Ramos (cell line): ENCODE data around the gene NOL7.

Source experiments
- in situ Hi-C: fragments of 300-500 bp; cut with MboI; formaldehyde crosslinking; loops from one replicate; pipeline ENCODE4 v1.14.3; 2022; ENCODE audit warnings: low sequenced_read_pairs; ENCODE audit not compliant: unreplicated experiment

Gene NOL7

DNA sequence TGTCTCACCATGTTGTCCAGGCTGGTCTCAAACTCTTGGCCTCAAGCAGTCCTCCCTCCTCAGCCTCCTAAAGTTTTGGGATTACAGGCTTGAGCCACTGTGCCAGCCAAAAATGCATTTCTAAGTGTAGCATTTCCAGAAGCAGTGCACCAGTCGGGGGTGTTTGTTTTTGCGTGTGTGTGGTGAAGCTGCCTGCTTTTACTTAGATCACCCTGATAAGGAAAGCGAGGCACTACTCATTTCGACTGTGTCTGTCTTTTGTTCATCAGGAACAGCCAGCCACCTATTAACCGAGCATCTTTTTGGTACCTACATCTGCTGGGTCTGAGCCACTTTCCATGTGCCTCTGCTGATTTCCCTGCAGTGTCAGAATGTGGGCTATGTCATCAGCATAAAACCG, 22.0 kb upstream of the NOL7 start:
- in situ Hi-C loops: no loop called here

GRCh38 chr6:13593720-13594119, 21.4 kb upstream of the NOL7 start:
- in situ Hi-C loops: no loop called here

- in situ Hi-C loops: no loop called here
Observed at GRCh38 chr6:13597073-13597472, 18.1 kb upstream of the NOL7 start.

DNA sequence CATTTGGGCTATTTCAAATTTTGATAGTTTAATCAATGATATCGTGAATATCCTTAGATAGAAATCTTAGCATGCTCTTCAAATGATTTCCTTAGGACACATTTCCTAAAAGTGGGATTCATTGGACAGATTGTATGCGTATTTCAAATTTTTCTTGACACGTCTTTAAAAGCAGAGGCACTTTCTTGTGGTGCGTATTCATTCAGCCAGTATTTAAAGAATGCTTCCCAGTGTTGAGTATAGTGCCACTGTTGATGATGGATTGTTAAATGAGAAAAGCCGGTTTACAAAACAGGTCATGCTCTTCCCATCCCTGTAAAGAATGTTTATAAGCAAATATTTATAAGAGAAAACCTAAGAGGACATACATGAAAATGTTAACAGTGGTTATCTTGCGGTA, 15.1 kb upstream of the NOL7 start:
- in situ Hi-C loops: no loop called here

DNA sequence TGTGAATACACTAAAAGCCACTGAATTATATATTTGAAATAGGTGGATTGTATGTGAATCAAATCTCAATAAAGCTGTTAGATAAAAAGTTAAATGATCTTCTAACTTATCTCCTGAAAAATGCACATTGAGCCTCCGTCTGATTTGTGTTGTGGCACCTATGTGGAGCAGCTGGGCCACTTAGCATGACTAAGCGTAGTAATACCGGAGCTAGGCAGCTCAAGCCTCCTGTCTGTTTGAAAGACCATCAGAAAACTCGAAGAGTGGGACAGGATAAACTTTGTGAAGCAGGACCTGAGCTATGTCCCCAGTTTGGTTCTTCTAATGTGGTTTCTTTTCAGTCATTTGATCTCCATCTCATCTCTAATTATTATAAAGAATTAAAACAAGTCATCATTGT, 11.0 kb upstream of the NOL7 start:
- in situ Hi-C loops: no loop called here

DNA sequence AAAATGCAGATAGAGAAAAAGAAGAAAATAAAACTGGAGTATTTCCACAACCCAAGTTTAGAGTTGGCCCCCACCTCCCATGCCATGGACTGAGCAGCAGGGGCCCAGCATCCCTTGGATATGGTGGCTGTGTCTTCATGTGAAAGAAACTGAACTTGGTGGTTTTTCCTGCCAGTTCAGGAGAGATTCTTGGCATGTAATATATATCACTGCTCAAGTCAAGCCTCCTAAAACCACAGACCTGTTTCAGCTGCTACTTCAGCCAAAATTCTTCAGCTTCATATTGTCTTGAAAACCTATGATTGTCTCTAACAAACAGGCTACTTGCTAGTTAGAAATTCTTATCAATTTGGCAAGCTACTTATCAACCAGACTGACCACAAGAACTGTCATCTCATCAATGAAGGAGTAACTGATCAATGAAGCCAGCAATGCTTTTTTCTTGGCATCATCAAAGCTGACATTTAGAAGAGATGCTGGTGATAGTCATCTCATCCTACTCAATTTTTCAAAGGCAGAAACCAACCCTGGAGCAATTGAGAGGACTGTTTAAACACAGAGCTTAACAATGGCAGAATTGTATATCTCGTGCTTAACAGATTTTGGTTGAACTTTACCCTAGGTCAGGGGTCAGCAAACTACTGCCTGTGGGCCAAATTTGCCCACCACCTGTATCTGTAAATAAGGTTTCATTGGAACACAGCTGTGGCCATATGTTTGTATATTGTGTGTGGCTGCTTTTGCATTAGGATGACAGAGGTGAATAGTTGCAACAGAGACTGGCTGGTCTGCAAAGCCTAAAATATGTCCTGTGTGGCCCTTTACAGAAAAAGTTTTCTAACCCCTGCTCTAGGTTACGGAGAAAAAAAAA, 10.4 kb upstream of the NOL7 start:
- in situ Hi-C loops: no loop called here

GRCh38 chr6:13605634-13606033, 9.5 kb upstream of the NOL7 start:
- in situ Hi-C loops: no loop called here

DNA sequence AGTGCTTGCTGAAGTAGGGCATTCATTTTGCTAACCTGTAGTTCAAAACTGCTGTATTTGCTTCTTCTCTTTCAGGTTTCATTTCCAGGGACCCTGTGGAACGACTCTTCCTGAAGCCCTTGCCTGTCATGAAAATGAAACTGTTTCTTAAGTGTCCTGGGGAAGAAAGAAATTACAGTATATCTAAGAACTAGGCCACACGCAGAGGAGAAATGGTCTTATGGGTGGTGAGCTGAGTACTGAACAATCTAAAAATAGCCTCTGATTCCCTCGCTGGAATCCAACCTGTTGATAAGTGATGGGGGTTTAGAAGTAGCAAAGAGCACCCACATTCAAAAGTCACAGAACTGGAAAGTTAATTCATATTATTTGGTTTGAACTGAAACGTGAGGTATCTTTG, 3.4 kb upstream of the NOL7 start:
- in situ Hi-C loops: no loop called here

- in situ Hi-C loops: no loop called here
Observed at GRCh38 chr6:13613029-13613594, 2.0 kb upstream of the NOL7 start.

- in situ Hi-C loops: no loop called here
Observed at GRCh38 chr6:13614126-13614925, 809 bp upstream of the NOL7 start.

DNA sequence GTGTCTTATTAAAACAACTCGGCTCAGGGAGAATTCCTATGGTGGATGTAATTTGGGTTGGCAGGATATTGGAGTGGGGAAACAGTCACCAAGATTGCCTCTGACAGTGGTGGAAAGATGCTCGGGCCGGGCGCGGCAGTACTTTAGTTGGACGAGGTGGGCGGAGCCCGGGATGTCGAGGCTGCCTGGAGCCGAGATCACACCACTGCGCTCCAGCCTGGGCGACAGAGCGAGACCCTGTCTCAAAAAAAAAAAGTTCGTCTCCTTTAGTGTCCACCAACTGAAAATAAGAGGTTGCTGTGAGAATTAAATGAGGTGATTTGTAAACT, 621 bp downstream of the NOL7 start:
- in situ Hi-C loops: no loop called here

- in situ Hi-C loops: no loop called here
Observed at GRCh38 chr6:13617066-13617465, 1.9 kb downstream of the NOL7 start.

- in situ Hi-C loops: no loop called here
Observed at GRCh38 chr6:13624871-13625288, 9.7 kb downstream of the NOL7 start.

DNA sequence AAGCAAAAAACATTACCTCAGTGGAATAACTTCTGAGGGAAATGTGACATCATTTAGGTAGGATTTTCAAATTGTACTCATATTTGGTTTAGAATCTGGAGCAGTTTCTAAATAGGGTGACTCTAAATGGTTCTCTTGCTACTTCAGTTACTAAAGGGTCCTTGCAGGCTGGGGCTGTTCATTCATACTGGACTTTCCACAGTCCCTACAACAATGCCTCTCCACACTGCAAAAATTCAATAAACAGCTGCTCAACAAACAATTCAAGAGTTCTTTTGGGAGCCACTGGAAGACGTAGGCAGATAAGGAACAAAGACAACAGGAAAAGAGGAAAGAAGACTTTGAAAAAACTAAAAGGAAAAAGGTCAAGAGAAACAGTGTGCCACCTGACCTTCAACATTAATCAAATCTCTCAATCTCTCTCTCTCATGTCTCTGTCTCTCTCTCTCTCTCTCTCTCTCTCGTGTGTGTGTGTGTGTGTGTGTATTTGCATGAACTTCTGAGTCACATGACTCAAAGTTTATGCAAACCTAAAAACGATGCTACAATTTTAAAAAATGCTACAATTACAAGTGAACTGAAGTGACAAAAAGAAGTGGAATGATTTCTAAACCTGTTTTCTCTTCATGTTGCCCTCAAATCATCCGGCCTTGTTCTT, 14.5 kb downstream of the NOL7 start:
- in situ Hi-C loops: no loop called here

DNA sequence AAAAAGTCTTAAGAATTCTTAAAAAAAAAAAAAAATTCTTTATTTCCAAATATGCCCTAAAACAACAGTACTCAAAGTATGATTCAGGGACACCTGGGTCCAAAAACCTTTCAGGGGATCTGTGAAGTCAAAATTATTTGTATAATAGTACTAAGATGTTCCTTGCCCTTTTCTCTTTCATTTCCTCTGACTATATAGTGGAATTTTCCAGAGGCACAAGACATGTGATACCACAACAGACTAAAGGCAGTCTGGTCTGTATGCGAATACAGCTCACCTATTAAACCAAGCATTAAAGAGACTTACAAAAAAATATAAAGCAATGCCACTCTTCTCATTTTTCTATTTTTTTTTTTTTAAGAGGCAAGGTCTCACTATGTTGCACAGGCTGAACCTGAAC, 15.4 kb downstream of the NOL7 start:
- in situ Hi-C loops: no loop called here

- in situ Hi-C loops: no loop called here
Observed at GRCh38 chr6:13633343-13633742, 18.2 kb downstream of the NOL7 start.

DNA sequence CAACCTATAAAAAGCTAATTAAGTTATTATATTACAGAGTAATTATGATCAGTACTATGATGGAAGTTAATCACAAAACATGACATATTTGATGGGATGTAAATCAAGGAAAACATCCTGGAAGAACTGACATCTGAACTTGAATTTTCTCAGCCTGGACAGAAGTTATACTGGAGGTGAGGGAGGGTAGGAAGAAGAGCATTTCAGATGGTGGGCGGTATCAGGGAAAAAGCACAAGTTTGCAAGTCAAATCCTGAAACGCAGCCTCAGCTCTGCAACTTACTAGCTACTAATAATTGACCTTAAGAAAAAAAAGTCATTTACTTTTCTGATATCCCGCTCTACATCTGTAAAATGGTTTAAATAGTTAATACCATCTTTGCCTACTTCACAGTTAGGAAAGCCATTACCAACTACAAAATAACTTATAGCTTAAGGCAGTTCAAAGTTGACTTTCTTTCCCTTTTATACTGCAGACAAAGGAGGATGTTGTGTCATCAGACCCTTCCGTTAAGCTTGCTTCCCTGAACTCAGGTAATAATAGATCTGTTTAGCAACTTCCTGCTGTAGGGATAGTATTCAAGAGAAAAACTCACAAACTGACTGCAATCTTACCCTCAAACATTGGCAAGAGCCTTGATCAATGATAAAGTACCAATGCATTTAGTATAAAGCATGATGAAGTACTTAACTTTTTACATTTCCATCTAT, 21.0 kb downstream of the NOL7 start:
- in situ Hi-C loops: no loop called here

DNA sequence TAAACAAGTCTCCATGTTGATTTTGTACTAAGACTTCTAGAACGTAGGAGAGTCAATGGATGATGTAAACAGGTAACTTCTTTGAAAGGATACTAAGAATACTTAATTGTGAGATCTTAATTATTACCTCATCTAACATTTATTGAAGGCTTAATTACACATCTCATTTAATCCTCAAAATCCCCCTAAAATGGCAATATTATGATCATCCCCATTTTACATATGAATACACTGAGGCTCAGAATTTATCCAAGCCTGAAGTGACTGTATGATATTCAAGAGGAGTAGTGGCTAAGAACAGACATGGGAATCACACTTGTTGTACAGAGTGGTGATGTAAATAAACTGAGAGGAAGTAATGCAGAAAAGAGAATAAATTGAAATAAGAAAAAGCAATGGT, 22.9 kb downstream of the NOL7 start:
- in situ Hi-C loops: no loop called here

DNA sequence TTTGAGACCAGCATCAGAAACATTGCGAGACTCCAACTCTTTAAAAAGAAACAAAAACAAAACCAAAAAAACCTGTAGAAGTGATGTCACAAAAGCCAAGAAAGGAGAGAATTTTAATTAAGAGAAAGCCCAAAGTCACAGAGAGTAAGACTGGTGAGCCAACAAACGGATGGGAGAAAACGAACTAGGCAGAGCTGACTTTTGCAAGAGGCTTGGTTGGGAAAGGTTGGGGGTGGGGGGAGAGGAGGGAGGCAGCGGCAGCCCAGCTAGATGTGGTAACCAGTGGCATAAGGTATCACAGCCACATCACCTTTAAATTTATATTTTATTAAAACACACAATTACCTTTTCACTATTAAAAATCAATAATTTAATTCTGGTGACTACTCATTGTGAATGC, 23.5 kb downstream of the NOL7 start:
- in situ Hi-C loops: no loop called here

DNA sequence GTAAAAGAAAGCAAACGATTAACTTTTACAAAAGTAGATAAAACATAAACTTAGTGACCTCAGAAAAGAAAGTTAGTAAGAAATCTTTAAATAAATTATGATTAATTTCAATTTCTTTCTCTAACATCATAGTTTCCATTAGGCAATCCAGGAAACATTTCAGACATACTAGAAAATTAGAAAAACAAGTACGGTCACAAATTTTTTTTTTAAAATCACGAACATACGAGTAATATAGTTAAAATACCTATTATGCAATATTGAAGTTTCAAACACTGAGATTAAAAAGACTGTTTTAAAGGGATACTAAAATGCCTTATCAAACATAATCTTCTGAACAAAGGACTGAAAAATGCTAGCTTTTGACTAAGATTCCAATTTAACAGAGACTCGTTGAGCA, 26.2 kb downstream of the NOL7 start:
- in situ Hi-C loops: no loop called here
